ENCODE results near the gene SORCS2. TPM values are rescaled to one million over a fixed set of nuclear protein-coding genes. Genes with fewer than 3 reads are reported as not detected.

Gene SORCS2
- total RNA-seq, 4 donors from 2014 or later: 0.19 to 0.85 (median 0.66) TPM

GRCh38 chr4:7457201-7458065, 265.1 kb downstream of the SORCS2 start:
- no peak for TF ChIP-seq CTCF (IDR thresholded peaks at IDR 0.05; ENCODE audit: low read depth)

- no peak for TF ChIP-seq CTCF (IDR thresholded peaks at IDR 0.05; ENCODE audit: low read depth)
Observed at GRCh38 chr4:7458066-7458425, 265.7 kb downstream of the SORCS2 start.

GRCh38 chr4:7458477-7458876, 266.1 kb downstream of the SORCS2 start:
- no peak for TF ChIP-seq CTCF (IDR thresholded peaks at IDR 0.05; ENCODE audit: low read depth)

GRCh38 chr4:7459471-7459870, 267.1 kb downstream of the SORCS2 start:
- TF ChIP-seq CTCF (IDR thresholded peaks at IDR 0.05; ENCODE audit: low read depth): no peak

GRCh38 chr4:7460566-7460965, 268.2 kb downstream of the SORCS2 start:
- no peak for TF ChIP-seq CTCF (IDR thresholded peaks at IDR 0.05; ENCODE audit: low read depth)

- no peak for TF ChIP-seq CTCF (IDR thresholded peaks at IDR 0.05; ENCODE audit: low read depth)
Observed at GRCh38 chr4:7461230-7461629, 268.9 kb downstream of the SORCS2 start.

GRCh38 chr4:7462509-7462971, 270.2 kb downstream of the SORCS2 start:
- TF ChIP-seq CTCF (IDR thresholded peaks at IDR 0.05; ENCODE audit: low read depth): no peak
